HEK293 (cell line): ENCODE data around the gene CRYZL1.
A peak's percentile ranks its signal among the peaks of the same experiment; 100 is the strongest.

ENCODE experiments used
- HOXC10 ChIP-seq: sonication (generic); formaldehyde crosslinking; IDR thresholded peaks from 2 replicates; pipeline ENCODE4 v1.8.1; 2023; ENCODE audit warnings: mild to moderate bottlenecking, missing genetic modification reagents
- IKZF3 ChIP-seq: fragments of 450-650 bp; IDR thresholded peaks from 2 replicates; pipeline ENCODE4 v1.5.0; 2018; ENCODE audit warnings: missing biosample characterization, mild to moderate bottlenecking, missing genetic modification characterization, moderate library complexity
- PBX3 ChIP-seq: sonication (generic); formaldehyde crosslinking; IDR thresholded peaks from 2 replicates; pipeline ENCODE4 v1.8.1; 2022; ENCODE audit warnings: mild to moderate bottlenecking, moderate library complexity, missing genetic modification reagents
- PRDM10 ChIP-seq: fragments of 450-650 bp; formaldehyde crosslinking; IDR thresholded peaks from 2 replicates; pipeline ENCODE4 v1.5.1; 2016; ENCODE audit warnings: missing biosample characterization, missing genetic modification characterization
- SP7 ChIP-seq: fragments of 450-650 bp; formaldehyde crosslinking; IDR thresholded peaks from 2 replicates; pipeline ENCODE4 v1.5.1; 2016; ENCODE audit warnings: missing biosample characterization, missing genetic modification characterization
- ZBTB1 ChIP-seq: fragments of 450-650 bp; formaldehyde crosslinking; IDR thresholded peaks from 2 replicates; pipeline ENCODE4 v1.5.1; 2016; ENCODE audit warnings: missing biosample characterization, missing genetic modification characterization
- ZBTB10 ChIP-seq: fragments of 450-650 bp; formaldehyde crosslinking; IDR thresholded peaks from 2 replicates; pipeline ENCODE4 v1.5.1; 2016; ENCODE audit warnings: missing biosample characterization, missing genetic modification characterization
- ZBTB11 ChIP-seq: fragments of 450-650 bp; formaldehyde crosslinking; conservative IDR thresholded peaks from 2 replicates; pipeline ENCODE4 v1.5.1; 2016; ENCODE audit warnings: low read depth, missing biosample characterization, missing genetic modification characterization
- ZBTB20 ChIP-seq: fragments of 450-650 bp; formaldehyde crosslinking; IDR thresholded peaks from 2 replicates; pipeline ENCODE4 v1.5.1; 2016; ENCODE audit warnings: missing biosample characterization, missing genetic modification characterization
- ZBTB44 ChIP-seq: fragments of 450-650 bp; IDR thresholded peaks from 2 replicates; pipeline ENCODE4 v1.5.1; 2018; ENCODE audit warnings: missing biosample characterization, mild to moderate bottlenecking, missing genetic modification characterization
- ZBTB48 ChIP-seq: fragments of 450-650 bp; formaldehyde crosslinking; IDR thresholded peaks from 2 replicates; pipeline ENCODE4 v1.5.1; 2016; ENCODE audit warnings: missing biosample characterization, missing genetic modification characterization
- ZEB2 ChIP-seq: fragments of 450-650 bp; formaldehyde crosslinking; IDR thresholded peaks from 2 replicates; pipeline ENCODE4 v1.5.1; 2016; ENCODE audit warnings: missing biosample characterization, missing genetic modification characterization
- ZNF10 ChIP-seq: fragments of 450-650 bp; formaldehyde crosslinking; IDR thresholded peaks from 2 replicates; pipeline ENCODE4 v1.5.1; 2017; ENCODE audit warnings: missing biosample characterization, missing genetic modification characterization
- ZNF184 ChIP-seq: fragments of 450-650 bp; IDR thresholded peaks from 2 replicates; pipeline ENCODE4 v1.5.1; 2018; ENCODE audit warnings: missing biosample characterization, mild to moderate bottlenecking, missing genetic modification characterization
- ZNF202 ChIP-seq: fragments of 450-650 bp; formaldehyde crosslinking; IDR thresholded peaks from 2 replicates; pipeline ENCODE4 v1.5.1; 2016; ENCODE audit warnings: missing biosample characterization, missing genetic modification characterization, borderline replicate concordance
- ZNF24 ChIP-seq: fragments of 450-650 bp; formaldehyde crosslinking; IDR thresholded peaks from 2 replicates; pipeline ENCODE4 v1.5.1; 2016; ENCODE audit warnings: missing biosample characterization, missing genetic modification characterization
- ZNF266 ChIP-seq: fragments of 450-650 bp; formaldehyde crosslinking; IDR thresholded peaks from 2 replicates; pipeline ENCODE4 v1.5.1; 2016; ENCODE audit warnings: missing biosample characterization, missing genetic modification characterization, low read depth
- ZNF302 ChIP-seq: fragments of 450-650 bp; formaldehyde crosslinking; IDR thresholded peaks from 2 replicates; pipeline ENCODE4 v1.5.1; 2016; ENCODE audit warnings: missing biosample characterization, missing genetic modification characterization, low read depth
- ZNF324 ChIP-seq: fragments of 450-650 bp; formaldehyde crosslinking; IDR thresholded peaks from 2 replicates; pipeline ENCODE4 v1.5.1; 2016; ENCODE audit warnings: missing biosample characterization, missing genetic modification characterization
- ZNF404 ChIP-seq: fragments of 450-650 bp; formaldehyde crosslinking; IDR thresholded peaks from 2 replicates; pipeline ENCODE4 v1.5.1; 2017; ENCODE audit warnings: missing biosample characterization, missing genetic modification characterization
- ZNF423 ChIP-seq: fragments of 450-650 bp; formaldehyde crosslinking; IDR thresholded peaks from 2 replicates; pipeline ENCODE4 v1.5.1; 2016; ENCODE audit warnings: missing biosample characterization, missing genetic modification characterization
- ZNF473 ChIP-seq: fragments of 450-650 bp; formaldehyde crosslinking; IDR thresholded peaks from 2 replicates; pipeline ENCODE4 v1.5.1; 2017; ENCODE audit warnings: missing biosample characterization, missing genetic modification characterization
- ZNF623 ChIP-seq: fragments of 450-650 bp; formaldehyde crosslinking; IDR thresholded peaks from 2 replicates; pipeline ENCODE4 v1.5.1; 2016; ENCODE audit warnings: missing biosample characterization, missing genetic modification characterization
- ZNF624 ChIP-seq: fragments of 450-650 bp; formaldehyde crosslinking; IDR thresholded peaks from 2 replicates; pipeline ENCODE4 v1.5.1; 2017; ENCODE audit warnings: missing biosample characterization, missing genetic modification characterization
- ZNF785 ChIP-seq: fragments of 450-650 bp; formaldehyde crosslinking; IDR thresholded peaks from 2 replicates; pipeline ENCODE4 v1.5.1; 2016; ENCODE audit warnings: missing biosample characterization, missing genetic modification characterization
- ZNF791 ChIP-seq: fragments of 450-650 bp; formaldehyde crosslinking; IDR thresholded peaks from 2 replicates; pipeline ENCODE4 v1.5.1; 2016; ENCODE audit warnings: missing biosample characterization, missing genetic modification characterization
- ZNF830 ChIP-seq: fragments of 450-650 bp; IDR thresholded peaks from 2 replicates; pipeline ENCODE4 v1.5.0; 2018; ENCODE audit warnings: missing biosample characterization, missing genetic modification characterization, low read depth, mild to moderate bottlenecking, moderate library complexity
- ZXDB ChIP-seq: fragments of 450-650 bp; formaldehyde crosslinking; IDR thresholded peaks from 2 replicates; pipeline ENCODE4 v1.5.1; 2016; ENCODE audit warnings: missing biosample characterization, missing genetic modification characterization

Gene CRYZL1

GRCh38 chr21:33587792-33588484, 53.6 kb downstream of the CRYZL1 start (continued):
- peak; percentile 31; the same call in 1 of the 2 replicates for TF ChIP-seq PRDM10 (tag by site-specific recombination)
- peak; percentile 40; the same call in 1 of the 2 replicates for TF ChIP-seq ZBTB10
- 0 out of 2 replicates have a peak, but pooled peaks have one; percentile 29 for TF ChIP-seq ZBTB48
- no peak for TF ChIP-seq ZNF24 (tag by site-specific recombination)
- no peak for TF ChIP-seq ZNF202
- TF ChIP-seq ZNF473 (tag by site-specific recombination), result no peak
- TF ChIP-seq ZNF785 (tag by site-specific recombination), result no peak
- no peak for TF ChIP-seq HOXC10 (CRISPR knock-in tag)
- peak; percentile 29; the same call in 1 of the 2 replicates for TF ChIP-seq ZNF423 (tag by site-specific recombination)
- 0 out of 2 replicates have a peak, but pooled peaks have one; percentile 27 for TF ChIP-seq ZBTB11 (tag by site-specific recombination)
- peak; percentile 38; the same call in 1 of the 2 replicates for TF ChIP-seq ZXDB (tag by site-specific recombination)
- no peak for TF ChIP-seq ZNF623
- no peak for TF ChIP-seq ZNF624 (tag by site-specific recombination)
- TF ChIP-seq ZBTB20, result peak; percentile 66; the same call in 1 of the 2 replicates
- 0 out of 2 replicates have a peak, but pooled peaks have one; percentile 41 for TF ChIP-seq PBX3 (CRISPR knock-in tag)
- 0 out of 2 replicates have a peak, but pooled peaks have one; percentile 54 for TF ChIP-seq ZNF324
- no peak for TF ChIP-seq ZNF404 (tag by site-specific recombination)
- TF ChIP-seq ZNF830 (tag by site-specific recombination), result no peak
- TF ChIP-seq ZNF302 (tag by site-specific recombination), result no peak
- no peak for TF ChIP-seq ZNF791
- no peak for TF ChIP-seq ZBTB1
- 0 out of 2 replicates have a peak, but pooled peaks have one; percentile 34 for TF ChIP-seq ZNF184 (tag by site-specific recombination)
- TF ChIP-seq ZNF10, result no peak
- TF ChIP-seq ZBTB44 (tag by site-specific recombination), result no peak
- peak; percentile 53; the same call in 1 of the 2 replicates for TF ChIP-seq ZEB2 (tag by site-specific recombination)
- no peak for TF ChIP-seq ZNF266
- TF ChIP-seq SP7 (tag by site-specific recombination), result 0 out of 2 replicates have a peak, but pooled peaks have one; percentile 52
- TF ChIP-seq IKZF3 (tag by site-specific recombination), result peak; percentile 24
